Activated T-cell treated with anti-CD3 and anti-CD28 coated beads for 4 hours (primary cell): Measurements from ENCODE around the gene MND1.
"Not testable (repeated sequence)": the region's sequence is repeated elsewhere in the genome, so short reads cannot be mapped to it uniquely, and the experiment has no call there.

Source experiments
- DNase-seq: peaks from one replicate; pipeline ENCODE4 v3.0.0-alpha.2; 2020

MND1 gene

DNA sequence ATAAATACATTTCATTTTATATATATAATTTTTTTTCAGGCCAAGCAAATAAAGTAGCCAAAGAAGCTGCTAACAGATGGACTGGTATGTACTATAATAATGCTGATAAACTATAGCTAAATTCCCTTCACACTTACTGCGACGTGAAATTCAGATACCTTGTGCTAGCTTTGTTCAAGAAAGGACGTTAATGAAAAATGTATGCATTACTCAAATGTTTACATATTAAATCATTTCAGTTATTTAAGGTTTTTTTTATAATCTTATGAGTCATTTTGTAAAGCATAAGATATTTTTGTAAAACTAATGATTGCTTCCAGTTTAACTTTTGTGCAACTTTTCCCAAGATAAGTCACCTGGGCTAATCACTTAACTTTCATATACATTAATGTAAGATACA lies 64.4 kb downstream of the MND1 start:
- no peak for DNase-seq

DNA sequence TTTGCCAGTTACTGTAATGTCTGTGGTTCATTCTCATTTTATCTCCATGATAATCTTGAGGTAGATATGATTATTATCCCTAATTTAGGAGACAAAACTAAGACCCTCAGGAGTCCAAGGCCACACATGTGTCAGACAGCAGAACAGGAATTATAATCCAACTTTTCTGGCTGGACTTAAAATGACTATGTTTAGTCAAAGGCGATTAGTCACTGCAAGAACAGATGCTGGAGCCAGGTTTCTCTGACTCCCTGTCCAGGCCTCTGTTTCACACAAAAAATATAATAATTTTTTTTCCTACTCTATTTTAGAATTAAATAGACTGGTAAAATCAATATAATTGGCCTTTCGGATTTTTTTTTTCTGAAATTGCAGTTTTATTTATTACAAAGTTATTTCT lies 64.9 kb downstream of the MND1 start:
- DNase-seq, result no peak

DNA sequence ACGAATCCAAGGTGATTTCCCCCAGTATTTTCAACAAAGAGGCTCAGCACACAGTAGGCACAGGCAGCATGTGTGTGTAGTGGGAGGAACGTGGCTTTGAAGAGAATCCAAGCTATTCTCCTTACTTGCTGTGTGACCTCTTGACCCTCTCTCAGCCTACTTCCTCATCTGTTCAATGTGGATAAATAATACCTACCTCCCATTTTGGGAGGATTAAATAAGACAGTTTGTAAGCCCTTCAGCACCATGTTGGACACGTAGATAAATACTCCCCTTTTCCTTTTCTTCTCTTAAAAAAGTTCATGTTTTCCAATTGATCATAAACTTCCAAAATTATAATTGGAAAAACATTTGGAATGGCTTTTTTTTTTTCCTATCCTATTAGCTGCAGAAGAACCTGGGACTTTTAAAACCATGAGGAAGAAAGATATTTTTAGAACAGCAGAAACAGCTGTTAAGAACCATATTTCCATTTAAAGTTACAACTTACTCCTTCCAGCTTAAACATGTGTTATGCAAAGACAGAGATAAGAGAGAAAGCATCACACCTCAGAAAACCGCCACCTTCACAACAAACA lies 65.5 kb downstream of the MND1 start:
- DNase-seq, result no peak

DNA sequence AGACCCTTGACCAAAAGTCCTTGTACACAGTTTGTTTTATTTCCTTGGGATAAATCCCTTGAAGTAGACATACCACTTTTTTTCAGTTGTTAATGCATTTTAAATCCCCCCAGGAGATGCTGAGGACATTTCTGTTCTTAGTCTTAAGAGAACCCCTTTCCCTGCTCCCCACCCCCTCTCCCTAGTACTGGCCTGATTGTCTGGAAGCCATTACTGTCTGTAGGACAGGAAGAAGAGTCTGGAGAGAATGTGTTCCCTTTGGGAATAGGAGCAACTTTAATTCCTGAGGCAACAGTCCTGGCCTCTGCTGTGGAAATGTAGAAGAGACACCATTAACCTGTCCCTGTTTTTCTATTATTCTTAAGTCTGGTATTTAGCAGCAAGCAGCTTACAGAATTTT lies 69.4 kb downstream of the MND1 start:
- DNase-seq, result no peak

DNA sequence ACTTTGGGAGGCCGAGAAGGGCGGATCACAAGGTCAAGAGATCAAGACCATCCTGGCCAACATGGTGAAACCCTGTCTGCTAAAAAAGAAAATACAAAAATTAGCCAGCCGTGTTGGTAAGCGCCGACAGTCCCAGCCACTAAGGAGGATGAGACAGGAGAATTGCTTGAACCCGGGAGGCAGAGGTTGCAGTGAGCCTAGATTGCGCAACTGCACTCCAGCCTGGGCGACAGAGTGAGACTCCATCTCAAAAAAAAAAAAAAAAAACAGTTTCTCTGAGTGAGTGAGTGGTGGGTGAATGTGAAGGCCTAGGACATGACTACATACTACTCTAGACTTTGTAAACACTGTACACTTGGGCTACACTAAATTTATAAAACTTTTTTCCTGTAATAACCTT lies 72.0 kb downstream of the MND1 start:
- DNase-seq, result not testable (repeated sequence)

DNA sequence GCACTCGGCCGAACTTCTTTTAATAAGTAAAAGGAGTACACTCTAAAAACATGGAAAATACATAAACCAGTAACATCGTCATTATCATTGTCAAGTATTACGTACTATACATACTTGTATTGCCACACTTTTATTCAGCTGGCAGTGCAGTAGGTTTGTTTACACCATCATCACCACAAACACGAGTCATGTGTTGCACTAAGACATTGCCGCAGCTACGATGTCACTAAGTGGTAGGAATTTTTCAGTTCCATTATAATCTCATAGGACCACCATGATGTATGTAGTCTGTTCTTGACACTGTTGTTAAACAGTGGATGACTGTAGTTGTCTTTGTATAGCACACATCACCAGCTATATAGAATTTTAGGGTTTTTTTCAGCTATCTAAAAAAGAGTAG lies 73.6 kb downstream of the MND1 start:
- no peak for DNase-seq

DNA sequence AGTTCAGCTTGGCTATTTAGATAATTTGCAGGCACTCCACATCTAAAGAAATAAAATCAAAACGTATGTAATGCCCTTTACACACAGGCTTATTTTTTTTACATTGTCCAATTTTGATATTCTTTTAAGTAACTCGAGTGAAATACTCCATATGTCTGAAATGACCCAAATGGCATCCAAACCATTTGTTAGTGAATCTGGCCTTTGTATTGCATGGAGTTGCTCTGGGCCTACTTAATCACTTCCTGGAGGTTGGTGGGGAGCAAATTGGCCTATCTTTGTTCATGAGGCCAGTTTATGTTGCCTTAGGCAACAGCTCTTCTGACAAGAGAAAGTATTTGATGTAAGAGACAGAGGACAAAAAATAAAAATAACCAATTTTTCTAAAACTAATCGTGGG lies 74.1 kb downstream of the MND1 start:
- no peak for DNase-seq

DNA sequence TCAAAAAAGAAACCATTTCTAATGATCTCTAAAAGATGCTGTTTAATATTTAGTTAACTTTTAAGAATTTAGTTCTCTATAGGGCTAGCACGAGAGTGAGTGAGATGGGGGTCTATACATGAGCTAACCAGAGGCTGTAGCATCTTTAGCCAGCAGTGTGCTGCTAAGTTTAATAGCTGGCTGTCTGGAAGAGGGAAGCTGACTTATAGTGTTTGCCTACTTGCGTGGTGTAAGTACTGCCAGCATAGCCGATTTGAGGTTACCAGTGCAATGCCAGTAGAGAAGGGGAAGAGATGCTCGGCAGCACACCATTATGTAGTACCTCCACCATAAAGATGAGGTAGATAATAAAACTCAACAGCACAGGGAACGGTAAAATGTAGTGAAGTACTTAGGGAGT lies 74.5 kb downstream of the MND1 start:
- DNase-seq, result no peak

DNA sequence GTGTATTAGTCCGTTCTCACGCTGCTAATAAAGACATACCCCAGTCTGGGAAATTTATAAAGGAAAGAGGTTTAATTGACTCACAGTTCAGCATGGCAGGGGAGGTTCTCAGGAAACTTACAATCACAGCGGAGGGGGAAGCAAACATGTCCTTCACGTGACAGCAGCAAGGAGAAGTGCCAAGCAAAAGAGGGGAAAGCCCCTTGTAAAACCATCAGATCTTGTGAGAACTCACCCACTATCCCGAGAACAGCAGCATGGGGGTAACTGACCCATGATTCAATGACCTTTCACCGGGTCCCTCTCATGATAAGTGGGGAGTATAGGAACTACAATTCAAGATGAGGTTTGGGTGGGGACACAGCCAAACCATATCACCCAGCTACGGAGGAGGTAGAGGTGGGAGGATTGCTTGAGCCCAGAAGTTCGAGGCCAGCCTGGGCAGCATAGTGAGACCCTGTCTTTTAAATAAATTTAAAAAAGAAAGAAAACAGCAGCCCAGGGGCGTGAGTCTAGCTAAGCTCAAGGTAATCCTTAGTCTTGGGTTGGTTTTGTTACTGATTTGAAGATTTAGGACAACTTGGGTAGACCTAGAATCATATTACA lies 75.3 kb downstream of the MND1 start:
- DNase-seq, result no peak

DNA sequence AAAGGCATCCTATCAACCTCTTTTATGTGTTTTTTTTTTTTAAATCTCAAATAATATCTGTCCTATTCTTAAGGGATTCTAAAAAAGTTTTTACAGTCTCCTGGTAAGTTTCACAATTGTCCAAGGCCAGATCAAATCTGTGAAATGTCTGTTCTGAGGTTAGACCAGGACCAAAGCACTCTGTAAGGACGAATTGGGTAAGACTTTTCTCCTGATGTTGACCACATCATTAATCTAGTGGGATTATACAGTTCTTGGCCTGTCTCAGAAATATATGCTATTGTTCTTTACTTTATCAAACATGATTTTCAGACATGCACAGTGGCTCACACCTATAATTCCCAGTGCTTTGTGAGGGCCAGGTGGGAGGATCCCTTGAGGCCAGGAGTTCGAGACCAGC lies 75.9 kb downstream of the MND1 start:
- DNase-seq, result no peak

DNA sequence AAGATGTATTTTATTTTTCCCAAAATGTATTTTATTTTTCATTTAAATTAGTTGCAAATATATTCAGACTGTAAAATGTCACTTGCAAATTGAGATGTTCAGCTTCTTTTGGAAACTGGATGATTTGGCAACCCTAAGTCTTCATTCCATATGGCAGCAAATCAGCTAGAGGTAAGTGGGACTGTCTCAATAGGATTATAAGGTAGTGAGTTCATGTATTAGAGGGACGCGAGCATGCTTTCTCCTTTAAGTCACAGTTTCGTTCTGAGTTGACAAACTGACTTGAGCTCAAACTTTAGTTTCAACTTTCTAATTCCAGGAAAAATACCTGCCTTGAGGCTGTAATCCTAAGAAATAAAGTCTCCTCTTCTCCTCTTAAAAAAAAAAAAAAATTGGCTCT lies 77.5 kb downstream of the MND1 start:
- DNase-seq, result no peak

DNA sequence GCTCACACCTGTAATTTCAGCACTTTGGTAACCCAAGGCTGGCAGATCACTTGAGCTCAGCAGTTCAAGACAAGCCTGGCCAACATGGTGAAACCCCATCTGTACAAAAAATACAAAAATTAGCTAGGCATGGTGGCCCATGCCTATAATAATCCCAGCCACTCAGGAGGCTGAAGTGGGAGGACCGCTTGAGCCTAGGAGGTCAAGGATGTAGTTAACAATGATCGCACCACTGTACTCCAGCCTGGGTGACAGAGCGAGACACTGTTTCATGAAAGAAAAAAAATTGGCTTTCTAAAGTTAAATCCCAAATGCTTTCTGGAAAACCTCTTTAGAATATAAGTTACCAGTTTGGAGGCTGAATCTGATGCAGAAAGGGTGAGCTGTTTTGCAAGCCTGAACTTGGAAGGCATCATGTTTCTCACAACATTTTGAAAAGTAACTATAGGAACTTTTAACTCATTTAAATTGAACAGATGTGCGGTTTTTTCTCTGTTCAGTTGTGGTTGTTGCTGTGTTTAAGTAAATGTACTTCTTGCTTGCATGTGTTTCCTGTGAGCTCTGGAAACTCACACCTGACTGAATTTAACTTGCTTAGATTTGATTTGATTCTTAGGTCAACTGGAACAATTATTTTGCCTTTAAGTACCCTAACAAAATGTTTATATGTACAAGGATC lies 81.9 kb downstream of the MND1 start:
- DNase-seq, result no peak

DNA sequence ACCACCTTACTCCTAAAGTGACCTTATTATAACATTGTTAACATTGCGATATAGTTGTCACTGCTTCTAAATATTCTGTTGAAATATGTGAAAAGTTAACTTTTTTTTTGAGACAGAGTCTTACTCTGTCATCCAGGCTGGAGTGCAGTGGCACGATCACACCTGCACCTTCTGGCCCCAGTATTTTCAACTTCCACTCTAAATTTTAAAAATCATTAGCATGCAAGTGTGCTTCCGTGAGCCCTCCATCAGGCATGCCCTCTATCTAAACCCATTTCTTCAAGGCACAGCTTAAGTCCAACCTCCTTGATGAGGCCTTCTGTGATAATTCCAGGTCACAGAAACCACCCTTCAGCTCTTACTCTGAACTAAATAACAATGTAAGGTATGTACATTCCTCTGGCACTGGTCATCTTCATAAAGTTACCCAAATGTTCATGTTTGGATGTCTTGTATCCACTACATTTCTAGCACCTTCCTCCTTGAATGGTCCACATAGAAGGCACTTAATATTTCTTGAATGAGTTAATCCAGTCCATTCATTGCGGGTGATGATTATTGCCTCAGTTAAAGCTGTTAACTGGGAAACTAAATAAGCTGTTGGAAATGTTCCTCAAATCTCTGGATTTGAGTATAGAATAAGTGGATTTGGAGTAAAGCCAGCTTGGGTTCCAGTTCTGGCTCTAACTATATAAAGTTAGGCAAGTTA lies 83.0 kb downstream of the MND1 start:
- DNase-seq, result no peak

DNA sequence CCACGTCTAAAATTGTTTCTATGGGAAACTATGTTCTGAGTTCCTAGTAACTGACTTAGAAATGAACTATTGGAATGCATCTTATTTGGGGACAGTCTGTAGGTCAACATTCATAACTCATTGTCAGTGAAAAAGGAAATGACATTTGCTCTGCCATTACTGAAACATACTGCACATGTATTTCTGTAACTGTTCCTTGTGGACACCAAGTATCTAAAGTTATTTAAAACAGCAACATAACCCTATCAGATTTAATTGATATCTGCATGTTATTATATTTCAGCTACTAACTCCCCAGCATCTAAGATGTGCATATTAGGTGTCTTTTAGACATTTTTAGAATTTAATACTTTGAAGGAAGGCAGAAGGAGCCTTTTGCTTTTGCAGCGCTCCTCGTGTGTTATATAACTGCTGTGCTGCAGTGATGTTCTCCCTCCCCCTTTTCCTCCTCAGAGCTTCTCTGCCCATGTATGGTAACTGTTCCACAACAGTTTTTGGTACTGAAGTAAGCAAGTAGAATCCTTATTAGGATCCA lies 84.5 kb downstream of the MND1 start:
- DNase-seq, result no peak

DNA sequence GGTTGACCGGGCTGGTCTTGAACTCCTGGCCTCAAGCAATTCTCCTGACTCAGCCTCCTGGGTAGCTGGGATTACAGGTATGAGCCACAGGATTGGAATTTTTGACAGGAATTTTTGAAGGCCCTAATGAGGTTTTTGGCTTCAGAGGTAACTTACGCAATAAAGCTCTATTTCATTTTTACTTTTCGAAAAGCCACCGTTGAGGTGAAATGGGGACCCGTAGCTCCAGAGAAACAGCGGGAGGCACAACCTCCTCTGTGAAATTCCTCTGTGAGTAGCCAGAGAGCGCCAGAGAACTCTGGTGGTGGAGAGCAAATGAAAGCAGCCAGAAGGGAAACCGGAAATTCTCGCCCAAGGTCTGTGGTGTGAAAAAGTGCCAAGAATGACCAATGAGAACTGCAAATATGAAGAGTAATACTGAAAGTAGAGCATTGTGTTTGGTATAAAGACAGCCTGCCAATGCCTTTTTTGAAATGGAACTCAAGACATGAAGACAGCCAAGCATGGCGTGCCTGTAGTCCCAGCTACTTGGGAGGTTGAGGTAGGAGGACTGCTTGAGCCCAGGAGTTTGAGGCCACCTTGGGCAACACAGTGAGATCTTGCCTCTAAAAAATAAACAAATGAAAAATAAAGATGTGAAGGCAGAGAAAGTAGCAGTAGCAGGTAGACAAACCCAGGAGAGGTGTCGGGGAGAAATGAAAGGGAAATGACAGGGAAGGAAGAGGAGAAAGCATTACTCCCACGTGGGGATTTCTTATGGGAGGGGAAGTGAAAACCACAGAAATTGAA lies 88.7 kb downstream of the MND1 start:
- peak; percentile 40 for DNase-seq

DNA sequence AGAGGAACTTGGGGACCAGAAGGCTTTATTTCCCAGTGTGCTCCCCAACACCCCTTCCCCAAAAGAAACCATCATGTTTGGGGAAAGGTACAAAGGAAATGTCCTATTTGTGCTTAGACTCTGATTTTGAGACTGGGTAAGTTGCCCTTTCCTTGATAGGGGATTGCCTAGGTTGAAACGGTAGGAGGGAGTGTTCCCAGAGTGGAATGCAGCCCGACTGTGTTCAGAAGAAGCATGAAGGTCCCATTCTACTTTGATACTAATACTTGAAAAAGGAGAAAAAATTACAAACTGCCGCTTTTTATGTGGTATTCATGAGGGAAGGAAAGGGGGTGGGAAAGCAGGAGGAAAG lies 89.2 kb downstream of the MND1 start:
- DNase-seq, result no peak

DNA sequence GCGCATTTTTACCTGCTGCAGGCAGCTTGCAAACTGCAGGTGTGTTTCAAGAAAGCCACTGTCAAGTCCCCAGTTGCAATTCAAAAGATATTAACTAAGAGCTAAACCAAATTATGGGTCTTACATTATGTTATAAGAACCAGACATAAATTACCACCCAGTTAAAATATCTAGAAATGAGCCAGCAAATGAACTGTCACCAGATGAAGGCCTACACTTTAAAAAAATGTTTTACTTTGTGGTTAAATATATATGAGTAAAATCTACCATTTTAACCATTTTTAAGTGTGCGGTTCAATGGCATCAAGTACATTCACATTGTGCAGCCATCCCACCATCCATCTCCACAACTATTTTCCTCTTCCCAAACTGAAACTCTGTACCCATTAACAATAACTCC lies 89.7 kb downstream of the MND1 start:
- no peak for DNase-seq

DNA sequence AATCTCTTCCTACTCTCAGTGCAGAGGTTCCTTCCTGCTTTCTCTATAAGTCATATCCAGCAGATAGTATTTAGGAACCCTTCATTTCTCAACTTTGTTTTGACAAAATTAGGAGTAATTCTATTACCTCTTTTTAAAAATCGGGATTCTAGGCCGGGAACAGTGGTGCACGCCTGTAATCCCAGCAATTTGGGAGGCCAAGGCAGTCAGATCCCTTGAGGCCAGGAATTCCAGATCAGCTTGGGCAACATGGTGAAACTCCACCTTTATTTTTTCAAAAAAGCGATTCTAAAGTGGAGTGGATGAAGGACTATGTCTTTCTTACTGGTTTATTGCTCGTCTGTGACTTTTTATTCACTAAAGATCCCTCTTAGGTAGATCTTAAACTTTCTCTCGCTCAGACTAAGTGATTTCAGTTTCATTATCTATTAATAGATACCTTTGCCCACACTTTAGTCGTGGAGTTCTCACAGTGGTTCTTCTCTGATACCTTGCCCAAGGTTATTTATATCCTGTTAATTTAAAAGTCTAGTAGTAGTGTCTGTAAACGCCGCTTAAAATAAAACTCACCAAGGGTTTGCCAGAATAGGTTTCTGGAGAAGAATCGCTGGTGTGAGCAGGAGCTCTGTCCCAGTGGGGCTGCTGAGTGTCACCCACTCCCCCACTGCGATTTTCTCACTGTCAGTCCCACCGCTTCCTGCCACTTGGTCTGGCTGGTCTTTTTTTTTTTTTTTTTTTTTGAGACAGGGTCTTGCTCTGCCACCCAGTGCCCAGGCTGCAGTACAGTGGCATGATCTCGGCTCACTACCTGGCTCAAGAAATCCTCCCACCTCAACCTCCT lies 94.6 kb downstream of the MND1 start:
- peak; percentile 14 for DNase-seq

DNA sequence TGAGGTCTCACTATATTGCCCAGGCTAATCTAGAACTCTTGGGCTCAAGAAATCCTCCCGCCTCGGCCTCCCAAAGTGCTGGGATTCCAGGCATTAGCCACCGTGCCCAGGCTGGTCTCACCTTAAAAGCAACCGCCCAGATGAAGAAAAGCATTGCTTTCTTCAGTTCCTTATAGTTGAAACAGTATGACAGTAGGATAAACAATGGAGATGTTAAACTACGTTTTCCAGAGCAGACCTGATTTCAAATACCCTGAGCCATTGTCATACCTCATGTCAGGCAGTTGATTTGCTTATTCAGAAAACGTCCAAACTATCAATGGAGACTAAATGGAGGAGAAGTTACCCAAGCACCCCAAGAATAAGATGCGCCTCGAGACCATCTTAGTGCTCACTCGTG lies 95.3 kb downstream of the MND1 start:
- no peak for DNase-seq

DNA sequence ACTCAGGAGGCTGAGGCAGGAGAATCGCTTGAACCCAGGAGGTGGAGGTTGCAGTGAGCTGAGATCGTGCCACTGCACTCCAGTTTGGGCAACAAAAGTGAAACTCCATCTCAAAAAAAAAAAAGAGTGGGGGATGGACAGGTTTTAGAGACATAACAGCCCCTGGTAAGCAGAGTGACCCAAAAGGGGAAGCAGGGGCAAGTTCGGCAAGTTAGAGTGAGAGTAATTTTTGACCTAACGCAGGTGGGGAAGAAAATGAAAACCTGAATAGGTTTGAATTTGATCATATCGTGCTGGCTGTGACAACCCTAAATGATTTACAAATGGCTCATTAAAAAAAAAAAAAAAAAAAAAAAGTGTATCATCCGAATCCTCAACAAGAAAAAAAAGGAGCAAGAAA lies 96.0 kb downstream of the MND1 start:
- DNase-seq, result no peak

DNA sequence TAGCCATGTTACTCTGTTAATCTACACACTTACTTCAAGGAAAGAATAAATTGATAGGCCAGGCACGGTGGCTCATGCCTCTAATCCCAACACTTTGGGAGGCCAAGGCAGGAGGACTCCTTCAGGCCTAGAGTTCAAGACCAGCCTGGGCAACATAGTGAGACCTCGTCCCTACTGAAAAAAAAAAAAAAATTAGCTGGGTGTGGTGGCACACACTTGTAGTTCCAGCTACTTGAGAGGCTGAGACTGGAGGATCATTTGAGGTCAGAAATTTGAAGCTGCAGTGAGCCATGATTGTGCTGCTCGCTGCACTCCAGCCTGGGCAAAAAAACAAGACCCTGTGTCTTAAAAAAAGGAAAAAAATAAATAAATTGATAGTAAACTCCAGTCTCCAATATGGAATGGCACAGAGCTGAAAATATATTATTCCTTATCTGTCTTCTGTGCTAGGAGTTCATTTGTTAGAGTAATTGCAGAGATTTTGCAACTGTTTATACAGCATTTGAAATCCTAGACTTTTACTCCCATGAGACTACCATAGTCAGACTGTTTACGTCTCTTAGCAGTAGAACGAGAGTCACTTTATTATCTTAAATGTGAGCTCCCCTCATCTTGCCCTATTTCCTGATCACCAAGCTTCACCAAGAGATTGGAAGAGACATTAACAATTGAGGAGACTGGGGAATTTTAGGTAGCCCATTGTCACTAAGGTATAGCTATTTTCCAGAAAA lies 102.9 kb downstream of the MND1 start:
- DNase-seq, result no peak
